ENCODE data around the gene SOX5. TPM values are rescaled to one million over a fixed set of nuclear protein-coding genes. Genes with fewer than 3 reads are reported as not detected.

SOX5 gene
- total and polyA plus RNA-seq, 2 experiments from 2014 or later: 14.8 to 26.4 TPM

DNA sequence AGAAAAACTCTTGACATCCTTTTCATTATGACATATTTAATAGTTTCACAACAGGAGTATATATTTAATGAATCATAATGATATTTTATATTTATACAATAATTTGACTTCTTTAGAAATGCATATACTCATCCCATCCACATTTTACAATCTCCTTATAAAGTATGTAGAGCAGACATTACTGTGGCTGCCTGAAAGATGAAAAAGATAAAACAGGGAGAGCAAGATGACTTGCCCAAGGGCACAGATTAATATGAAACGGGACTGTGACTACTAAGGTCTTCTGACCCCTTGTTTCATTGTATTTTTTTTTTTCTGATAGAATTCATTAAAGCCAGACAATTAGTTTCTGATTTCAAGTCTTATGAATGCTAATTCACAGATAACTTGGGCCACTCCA lies 293.6 kb downstream of the SOX5 start:
- no peaks in the 10 kb centered on the region for H3K27me3 ChIP-seq

DNA sequence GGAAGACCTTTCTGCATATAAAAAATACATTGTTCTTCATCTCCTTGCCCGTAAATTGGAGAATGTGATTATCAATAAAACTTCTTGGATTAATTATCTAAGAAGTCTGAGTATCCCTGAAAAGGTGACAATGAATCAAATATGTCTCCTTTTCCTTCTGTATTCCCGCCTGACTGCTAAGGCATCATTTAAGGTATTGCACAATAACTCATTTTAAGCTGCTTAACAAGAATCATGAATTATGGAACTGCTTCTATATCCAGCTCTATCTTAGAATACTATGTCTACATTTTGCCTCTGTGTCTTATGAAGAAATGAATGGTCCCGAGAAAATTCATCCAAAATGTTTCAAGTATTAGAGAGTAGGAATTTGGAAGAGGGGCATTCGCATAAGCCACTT lies 294.4 kb downstream of the SOX5 start:
- Histone ChIP-seq H3K36me3 (replicated peaks; ENCODE audit: insufficient read depth, low read depth) (no peaks in the 10 kb centered on the region), H3K4me3 (no peak overlapping the region), H3K79me2 (no peaks in the 10 kb centered on the region), H3K27ac (no peak overlapping the region), H3K4me2 (no peak overlapping the region), H4K20me1 (ENCODE audit: insufficient read depth, poor library complexity, severe bottlenecking) (no peaks in the 10 kb centered on the region), H3K9me2 (replicated peaks; ENCODE audit: insufficient read depth) (no peaks in the 10 kb centered on the region), H3K27me3 (no peaks in the 10 kb centered on the region), H3K9me3 (ENCODE audit: low read depth) (no peaks in the 10 kb centered on the region), H3K4me1 (ENCODE audit: insufficient read depth) (no peaks in the 10 kb centered on the region), H2AFZ (no peak overlapping the region)
- TF ChIP-seq EZH2phosphoT487 (IDR thresholded peaks at IDR 0.05; ENCODE audit: low read depth, severe bottlenecking, unreplicated experiment): no peak
- TF ChIP-seq, protein P1, sequence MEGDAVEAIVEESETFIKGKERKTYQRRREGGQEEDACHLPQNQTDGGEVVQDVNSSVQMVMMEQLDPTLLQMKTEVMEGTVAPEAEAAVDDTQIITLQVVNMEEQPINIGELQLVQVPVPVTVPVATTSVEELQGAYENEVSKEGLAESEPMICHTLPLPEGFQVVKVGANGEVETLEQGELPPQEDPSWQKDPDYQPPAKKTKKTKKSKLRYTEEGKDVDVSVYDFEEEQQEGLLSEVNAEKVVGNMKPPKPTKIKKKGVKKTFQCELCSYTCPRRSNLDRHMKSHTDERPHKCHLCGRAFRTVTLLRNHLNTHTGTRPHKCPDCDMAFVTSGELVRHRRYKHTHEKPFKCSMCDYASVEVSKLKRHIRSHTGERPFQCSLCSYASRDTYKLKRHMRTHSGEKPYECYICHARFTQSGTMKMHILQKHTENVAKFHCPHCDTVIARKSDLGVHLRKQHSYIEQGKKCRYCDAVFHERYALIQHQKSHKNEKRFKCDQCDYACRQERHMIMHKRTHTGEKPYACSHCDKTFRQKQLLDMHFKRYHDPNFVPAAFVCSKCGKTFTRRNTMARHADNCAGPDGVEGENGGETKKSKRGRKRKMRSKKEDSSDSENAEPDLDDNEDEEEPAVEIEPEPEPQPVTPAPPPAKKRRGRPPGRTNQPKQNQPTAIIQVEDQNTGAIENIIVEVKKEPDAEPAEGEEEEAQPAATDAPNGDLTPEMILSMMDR (IDR thresholded peaks at IDR 0.05; ENCODE audit: poor library complexity): no peak
- TF ChIP-seq EZH2 (IDR thresholded peaks at IDR 0.05; ENCODE audit: borderline replicate concordance): no peak
- DNase-seq (ENCODE audit: low spot score): no peak
- 96% methylated on average over 4 of the region's 4 CpGs for WGBS (ENCODE audit: low lambda C conversion rate, missing lambda C conversion rate)

More for the DNA sequence above, 293.6 kb downstream of the SOX5 start:
- Histone ChIP-seq H3K4me1 (ENCODE audit: insufficient read depth) (no peaks in the 10 kb centered on the region), H2AFZ (no peak overlapping the region), H3K27ac (no peak overlapping the region), H3K79me2 (no peaks in the 10 kb centered on the region), H4K20me1 (ENCODE audit: insufficient read depth, poor library complexity, severe bottlenecking) (no peaks in the 10 kb centered on the region), H3K36me3 (replicated peaks; ENCODE audit: insufficient read depth, low read depth) (no peaks in the 10 kb centered on the region), H3K9me2 (replicated peaks; ENCODE audit: insufficient read depth) (no peaks in the 10 kb centered on the region), H3K9me3 (ENCODE audit: low read depth) (no peaks in the 10 kb centered on the region), H3K4me3 (no peak overlapping the region), H3K4me2 (no peak overlapping the region)
- TF ChIP-seq, protein P1 (IDR thresholded peaks at IDR 0.05; ENCODE audit: poor library complexity): no peak
- TF ChIP-seq EZH2 (IDR thresholded peaks at IDR 0.05; ENCODE audit: borderline replicate concordance): no peak
- no peak for TF ChIP-seq EZH2phosphoT487 (IDR thresholded peaks at IDR 0.05; ENCODE audit: low read depth, severe bottlenecking, unreplicated experiment)
- DNase-seq (ENCODE audit: low spot score): no peak
- WGBS (ENCODE audit: low lambda C conversion rate, missing lambda C conversion rate): 52% methylated on average over 1 of the region's 1 CpG

DNA sequence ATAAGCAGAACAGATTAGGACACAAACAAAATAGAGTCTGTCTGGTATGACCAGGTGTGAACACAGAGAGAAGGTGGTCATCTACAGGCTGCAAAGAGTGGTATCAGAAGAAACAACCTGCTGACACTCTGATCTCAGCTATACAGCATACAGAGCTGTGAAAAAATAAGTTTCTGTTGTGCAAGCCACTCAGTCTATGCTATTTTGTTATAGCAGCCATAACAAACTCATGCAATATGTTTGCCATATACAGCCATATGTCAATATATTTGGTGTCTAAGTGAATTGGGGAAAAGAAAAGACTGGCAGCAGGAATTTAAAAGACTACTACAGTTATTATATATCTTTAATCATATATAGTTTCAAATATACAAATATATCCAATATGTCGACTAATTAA lies 300.9 kb downstream of the SOX5 start:
- Histone ChIP-seq H3K79me2 (no peaks in the 10 kb centered on the region), H3K4me3 (no peak overlapping the region)
- WGBS (ENCODE audit: low lambda C conversion rate, missing lambda C conversion rate): 93% methylated on average over 1 of the region's 1 CpG

More for the DNA sequence above, 300.9 kb downstream of the SOX5 start:
- DNase-seq (ENCODE audit: low spot score): no peak
- Histone ChIP-seq H3K9me3 (ENCODE audit: low read depth) (no peaks in the 10 kb centered on the region), H2AFZ (no peak overlapping the region), H3K36me3 (replicated peaks; ENCODE audit: insufficient read depth, low read depth) (no peaks in the 10 kb centered on the region), H3K4me2 (no peak overlapping the region), H3K9me2 (replicated peaks; ENCODE audit: insufficient read depth) (no peaks in the 10 kb centered on the region), H3K27me3 (no peaks in the 10 kb centered on the region), H3K4me1 (ENCODE audit: insufficient read depth) (no peaks in the 10 kb centered on the region), H3K27ac (no peak overlapping the region), H4K20me1 (ENCODE audit: insufficient read depth, poor library complexity, severe bottlenecking) (no peaks in the 10 kb centered on the region)
- TF ChIP-seq EZH2 (IDR thresholded peaks at IDR 0.05; ENCODE audit: borderline replicate concordance) (no peak), EZH2phosphoT487 (IDR thresholded peaks at IDR 0.05; ENCODE audit: low read depth, severe bottlenecking, unreplicated experiment) (no peak)
- TF ChIP-seq, protein P1 (IDR thresholded peaks at IDR 0.05; ENCODE audit: poor library complexity): no peak

All from hepatocyte (in vitro differentiated cells).